ENCODE results near the gene TFDP1.

The TFDP1 gene

GRCh38 chr13:113656003-113656588 is 71.5 kb downstream of the TFDP1 start:
- H3K27me3 ChIP-seq (ENCODE audit: low read depth) = no peaks in the 10 kb centered on the region
- no peak for DNase-seq (ENCODE audit: low spot score in 2 of 2)
- H3K36me3 ChIP-seq (replicated peaks) = no peaks in the 10 kb centered on the region
- no peaks in the 10 kb centered on the region for H3K4me1 ChIP-seq
- in situ Hi-C loops (cut with MboI; ENCODE audit: low sequenced_read_pairs) = no loop called here
- no peaks in the 10 kb centered on the region for H3K9me3 ChIP-seq
- H3K4me3 ChIP-seq = no peak overlapping the region

GRCh38 chr13:113656831-113657671 is 72.5 kb downstream of the TFDP1 start:
- Histone ChIP-seq H3K4me3 (no peak overlapping the region), H3K36me3 (replicated peaks) (no peaks in the 10 kb centered on the region), H3K4me1 (no peaks in the 10 kb centered on the region), H3K9me3 (0 out of 2 replicates have a peak, but pooled peaks cover 5% of the 10 kb centered on the region), H3K27me3 (ENCODE audit: low read depth) (peaks cover 6% of the 10 kb centered on the region; the same call in 1 of the 2 replicates)
- DNase-seq (ENCODE audit: low spot score in 2 of 2) = no peak
- in situ Hi-C loops (cut with MboI; ENCODE audit: low sequenced_read_pairs) = no loop called here

- Histone ChIP-seq H3K9me3 (0 out of 2 replicates have a peak, but pooled peaks cover 5% of the 10 kb centered on the region), H3K4me3 (no peak within 1 kb of the TSS), H3K36me3 (replicated peaks) (no peaks in the 10 kb centered on the region), H3K27me3 (ENCODE audit: low read depth) (peaks cover 6% of the 10 kb centered on the region; the same call in 1 of the 2 replicates), H3K4me1 (no peaks in the 10 kb centered on the region)
- in situ Hi-C loops (cut with MboI; ENCODE audit: low sequenced_read_pairs) = no loop called here
- no peak for DNase-seq (ENCODE audit: low spot score in 2 of 2)
These were observed 73.5 kb downstream of the TFDP1 start, which contains the start of gene ATP4B for GRCh38 chr13:113657851-113658741. Gene ATP4B (minus strand): TSS chr13:113658198. CDS start chr13:113658144, 54 bp downstream.

GRCh38 chr13:113658836-113659235 is 74.3 kb downstream of the TFDP1 start:
- peaks cover 6% of the 10 kb centered on the region; the same call in 1 of the 2 replicates for H3K27me3 ChIP-seq (ENCODE audit: low read depth)
- DNase-seq (ENCODE audit: low spot score in 2 of 2) = no peak
- in situ Hi-C loops (cut with MboI; ENCODE audit: low sequenced_read_pairs) = no loop called here
- 0 out of 2 replicates have a peak, but pooled peaks cover 5% of the 10 kb centered on the region for H3K9me3 ChIP-seq
- H3K4me1 ChIP-seq = no peaks in the 10 kb centered on the region
- no peak overlapping the region for H3K4me3 ChIP-seq
- no peaks in the 10 kb centered on the region for H3K36me3 ChIP-seq (replicated peaks)

- no peak for DNase-seq (ENCODE audit: low spot score in 2 of 2)
- in situ Hi-C loops (cut with MboI; ENCODE audit: low sequenced_read_pairs) = no loop called here
- no peaks in the 10 kb centered on the region for H3K4me1 ChIP-seq
These were observed 74.8 kb downstream of the TFDP1 start for GRCh38 chr13:113659337-113659736.

GRCh38 chr13:113660066-113660465 is 75.5 kb downstream of the TFDP1 start:
- Histone ChIP-seq H3K36me3 (replicated peaks) (no peaks in the 10 kb centered on the region), H3K27me3 (ENCODE audit: low read depth) (peaks cover 6% of the 10 kb centered on the region; the same call in 1 of the 2 replicates), H3K4me1 (no peaks in the 10 kb centered on the region), H3K9me3 (0 out of 2 replicates have a peak, but pooled peaks cover 5% of the 10 kb centered on the region), H3K4me3 (no peak overlapping the region)
- DNase-seq (ENCODE audit: low spot score in 2 of 2) = no peak
- in situ Hi-C loops (cut with MboI; ENCODE audit: low sequenced_read_pairs) = no loop called here

More at GRCh38 chr13:113659337-113659736, 74.8 kb downstream of the TFDP1 start:
- H3K9me3 ChIP-seq = 0 out of 2 replicates have a peak, but pooled peaks cover 5% of the 10 kb centered on the region
- H3K36me3 ChIP-seq (replicated peaks) = no peaks in the 10 kb centered on the region
- peaks cover 6% of the 10 kb centered on the region; the same call in 1 of the 2 replicates for H3K27me3 ChIP-seq (ENCODE audit: low read depth)
- no peak overlapping the region for H3K4me3 ChIP-seq

- in situ Hi-C loops (cut with MboI; ENCODE audit: low sequenced_read_pairs) = no loop called here
- H3K27me3 ChIP-seq (ENCODE audit: low read depth) = peaks cover 6% of the 10 kb centered on the region; the same call in 1 of the 2 replicates
- no peak for DNase-seq (ENCODE audit: low spot score in 2 of 2)
- H3K36me3 ChIP-seq (replicated peaks) = no peaks in the 10 kb centered on the region
- H3K4me3 ChIP-seq = no peak overlapping the region
- H3K4me1 ChIP-seq = no peaks in the 10 kb centered on the region
- 0 out of 2 replicates have a peak, but pooled peaks cover 5% of the 10 kb centered on the region for H3K9me3 ChIP-seq
These were observed 77.0 kb downstream of the TFDP1 start for GRCh38 chr13:113661509-113661908.

- no peak overlapping the region for H3K4me3 ChIP-seq
- H3K9me3 ChIP-seq = 0 out of 2 replicates have a peak, but pooled peaks cover 5% of the 10 kb centered on the region
- peaks cover 6% of the 10 kb centered on the region; the same call in 1 of the 2 replicates for H3K27me3 ChIP-seq (ENCODE audit: low read depth)
- no peaks in the 10 kb centered on the region for H3K36me3 ChIP-seq (replicated peaks)
- DNase-seq (ENCODE audit: low spot score in 2 of 2) = no peak
- no peaks in the 10 kb centered on the region for H3K4me1 ChIP-seq
- in situ Hi-C loops (cut with MboI; ENCODE audit: low sequenced_read_pairs) = no loop called here
These were observed 79.4 kb downstream of the TFDP1 start for GRCh38 chr13:113663934-113664333.

GRCh38 chr13:113664751-113665596 is 80.4 kb downstream of the TFDP1 start:
- H3K4me1 ChIP-seq = no peaks in the 10 kb centered on the region

GRCh38 chr13:113665597-113666328 is 81.2 kb downstream of the TFDP1 start:
- Histone ChIP-seq H3K4me3 (no peak overlapping the region), H3K27me3 (ENCODE audit: low read depth) (peaks cover 6% of the 10 kb centered on the region; the same call in 1 of the 2 replicates), H3K36me3 (replicated peaks) (no peaks in the 10 kb centered on the region), H3K9me3 (0 out of 2 replicates have a peak, but pooled peaks cover 5% of the 10 kb centered on the region), H3K4me1 (no peaks in the 10 kb centered on the region)
- DNase-seq (ENCODE audit: low spot score in 2 of 2) = no peak
- in situ Hi-C loops (cut with MboI; ENCODE audit: low sequenced_read_pairs) = no loop called here

More at GRCh38 chr13:113664751-113665596, 80.4 kb downstream of the TFDP1 start:
- Histone ChIP-seq H3K36me3 (replicated peaks) (no peaks in the 10 kb centered on the region), H3K27me3 (ENCODE audit: low read depth) (peaks cover 6% of the 10 kb centered on the region; the same call in 1 of the 2 replicates), H3K9me3 (0 out of 2 replicates have a peak, but pooled peaks cover 5% of the 10 kb centered on the region), H3K4me3 (no peak overlapping the region)
- in situ Hi-C loops (cut with MboI; ENCODE audit: low sequenced_read_pairs) = no loop called here
- no peak for DNase-seq (ENCODE audit: low spot score in 2 of 2)

- no peaks in the 10 kb centered on the region for H3K4me1 ChIP-seq
- H3K36me3 ChIP-seq (replicated peaks) = no peaks in the 10 kb centered on the region
- 0 out of 2 replicates have a peak, but pooled peaks cover 5% of the 10 kb centered on the region for H3K9me3 ChIP-seq
- in situ Hi-C loops (cut with MboI; ENCODE audit: low sequenced_read_pairs) = no loop called here
- H3K4me3 ChIP-seq = no peak overlapping the region
- no peak for DNase-seq (ENCODE audit: low spot score in 2 of 2)
- H3K27me3 ChIP-seq (ENCODE audit: low read depth) = peaks cover 6% of the 10 kb centered on the region; the same call in 1 of the 2 replicates
These were observed 81.7 kb downstream of the TFDP1 start for GRCh38 chr13:113666329-113666670.

All from HAP-1 (cell line).